ENCODE data around the gene RBM15B.
"Not testable (repeated sequence)": the region's sequence is repeated elsewhere in the genome, so short reads cannot be mapped to it uniquely, and the experiment has no call there.

Gene RBM15B, protein sequence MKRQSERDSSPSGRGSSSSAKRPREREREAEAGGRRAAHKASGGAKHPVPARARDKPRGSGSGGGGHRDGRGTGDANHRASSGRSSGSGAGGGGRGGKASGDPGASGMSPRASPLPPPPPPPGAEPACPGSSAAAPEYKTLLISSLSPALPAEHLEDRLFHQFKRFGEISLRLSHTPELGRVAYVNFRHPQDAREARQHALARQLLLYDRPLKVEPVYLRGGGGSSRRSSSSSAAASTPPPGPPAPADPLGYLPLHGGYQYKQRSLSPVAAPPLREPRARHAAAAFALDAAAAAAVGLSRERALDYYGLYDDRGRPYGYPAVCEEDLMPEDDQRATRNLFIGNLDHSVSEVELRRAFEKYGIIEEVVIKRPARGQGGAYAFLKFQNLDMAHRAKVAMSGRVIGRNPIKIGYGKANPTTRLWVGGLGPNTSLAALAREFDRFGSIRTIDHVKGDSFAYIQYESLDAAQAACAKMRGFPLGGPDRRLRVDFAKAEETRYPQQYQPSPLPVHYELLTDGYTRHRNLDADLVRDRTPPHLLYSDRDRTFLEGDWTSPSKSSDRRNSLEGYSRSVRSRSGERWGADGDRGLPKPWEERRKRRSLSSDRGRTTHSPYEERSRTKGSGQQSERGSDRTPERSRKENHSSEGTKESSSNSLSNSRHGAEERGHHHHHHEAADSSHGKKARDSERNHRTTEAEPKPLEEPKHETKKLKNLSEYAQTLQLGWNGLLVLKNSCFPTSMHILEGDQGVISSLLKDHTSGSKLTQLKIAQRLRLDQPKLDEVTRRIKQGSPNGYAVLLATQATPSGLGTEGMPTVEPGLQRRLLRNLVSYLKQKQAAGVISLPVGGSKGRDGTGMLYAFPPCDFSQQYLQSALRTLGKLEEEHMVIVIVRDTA

DNA sequence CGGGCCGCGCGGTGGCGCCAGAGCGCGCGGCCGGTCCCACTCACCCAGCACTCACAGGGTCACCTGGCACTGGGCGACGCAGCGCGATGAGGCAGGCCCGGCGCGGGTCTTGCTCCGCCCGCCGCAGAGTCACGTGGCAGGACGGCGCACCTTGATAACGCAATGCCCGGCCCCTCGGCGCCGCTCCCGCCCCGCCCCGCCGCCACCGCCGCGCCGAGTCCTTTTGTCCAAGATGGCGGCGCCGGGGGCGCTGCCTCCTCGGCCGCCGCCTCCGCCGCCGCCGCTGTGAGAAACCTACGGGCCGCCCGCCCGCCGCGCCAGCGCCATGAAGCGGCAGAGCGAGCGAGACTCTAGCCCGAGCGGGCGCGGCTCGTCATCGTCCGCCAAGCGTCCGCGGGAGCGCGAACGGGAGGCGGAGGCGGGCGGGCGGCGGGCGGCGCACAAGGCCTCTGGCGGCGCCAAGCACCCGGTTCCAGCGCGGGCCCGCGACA is at the start of gene RBM15B:
Gene RBM15B (plus strand): TSS at position 211 of the 491 bp plus-strand sequence. CDS start 115 bp downstream, at position 326.
- peak; percentile 97 for DNase-seq (ENCODE audit: low spot score)

DNA sequence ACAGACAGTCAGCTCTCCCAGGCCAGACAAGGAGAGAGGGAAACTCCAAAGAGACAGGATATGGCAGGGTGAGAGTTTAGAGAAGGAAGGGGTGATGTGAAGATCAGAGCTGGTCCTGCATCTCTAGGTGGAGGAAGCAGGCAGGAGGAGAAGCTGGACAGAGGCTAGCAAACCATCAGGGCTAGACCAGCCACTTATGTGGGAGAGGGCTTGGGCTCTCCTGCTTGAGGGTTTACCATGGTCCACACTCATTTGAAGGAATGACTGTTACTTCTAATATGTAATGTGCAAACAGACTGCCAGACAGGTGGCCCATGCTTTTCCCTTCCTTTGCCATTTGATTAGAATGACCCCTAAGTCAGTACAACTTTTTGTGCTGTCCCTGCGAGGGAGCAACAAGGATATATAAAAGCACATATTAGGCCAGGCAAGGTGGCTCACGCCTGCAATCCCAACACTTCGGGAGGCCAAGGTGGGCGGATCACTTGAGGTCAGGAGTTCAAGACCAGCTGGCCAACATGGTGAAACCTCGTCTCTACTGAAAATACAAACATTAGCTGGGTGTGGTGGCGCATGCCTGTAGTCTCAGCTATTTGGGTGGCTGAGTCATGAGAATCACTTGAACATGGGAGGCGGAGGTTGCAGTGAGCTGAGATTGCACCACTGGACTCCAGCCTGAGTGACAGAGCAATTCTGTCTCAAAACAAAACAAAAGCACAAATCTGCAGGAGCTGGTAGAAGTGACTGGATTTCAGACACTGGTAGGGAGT is 47.0 kb upstream of the RBM15B start:
- DNase-seq (ENCODE audit: low spot score) = no peak

- peak; percentile 53 for DNase-seq (ENCODE audit: low spot score)
Measured at GRCh38 chr3:51350751-51351150, 40.3 kb upstream of the RBM15B start.

DNA sequence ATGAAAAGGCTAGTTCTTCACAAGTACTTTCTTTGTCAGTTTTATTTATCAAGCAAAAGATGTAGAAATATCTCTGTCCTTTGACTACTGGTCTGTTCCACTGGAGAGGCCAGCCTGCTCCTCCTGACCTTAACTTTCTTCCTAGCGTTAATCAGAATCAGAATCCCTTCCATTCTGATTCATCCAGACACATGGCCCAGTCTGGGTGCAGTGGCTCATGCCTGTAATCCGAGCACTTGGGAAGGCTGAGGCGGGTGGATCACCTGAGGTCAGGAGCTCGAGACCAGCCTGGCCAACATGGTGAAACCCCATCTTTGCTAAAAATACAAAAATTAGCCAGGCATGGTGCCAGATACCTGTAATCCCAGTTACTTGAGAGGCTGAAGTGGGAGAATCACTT is 38.0 kb upstream of the RBM15B start:
- DNase-seq (ENCODE audit: low spot score) = no peak

- no peak for DNase-seq (ENCODE audit: low spot score)
Measured at GRCh38 chr3:51353691-51354090, 37.4 kb upstream of the RBM15B start.

GRCh38 chr3:51354172-51354571 is 36.9 kb upstream of the RBM15B start:
- DNase-seq (ENCODE audit: low spot score) = no peak

GRCh38 chr3:51354731-51355615 is 36.1 kb upstream of the RBM15B start:
- DNase-seq (ENCODE audit: low spot score) = peak; percentile 53

- no peak for DNase-seq (ENCODE audit: low spot score)
Measured at GRCh38 chr3:51355891-51356578, 35.0 kb upstream of the RBM15B start.

- DNase-seq (ENCODE audit: low spot score) = no peak
Measured at GRCh38 chr3:51357856-51358255, 33.2 kb upstream of the RBM15B start.

DNA sequence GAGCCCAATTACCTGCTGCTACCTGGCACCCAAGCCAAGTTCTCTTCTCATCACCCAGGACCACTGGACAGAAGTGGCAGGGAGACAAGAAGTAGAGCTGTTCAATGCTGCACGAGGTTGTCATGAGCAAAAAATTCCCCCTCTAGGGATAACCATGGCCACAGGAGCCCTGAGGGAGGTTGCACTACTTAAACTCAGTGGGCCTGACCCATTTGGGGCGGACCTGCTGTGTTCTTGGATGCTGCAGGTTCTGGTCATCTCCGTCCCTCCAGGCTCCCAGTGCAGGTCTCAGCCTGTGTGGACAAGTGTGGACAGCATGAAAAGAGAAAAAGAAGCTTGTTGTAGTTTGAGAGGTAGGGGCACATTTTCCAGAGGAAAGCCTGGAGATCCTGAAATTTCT is 32.1 kb upstream of the RBM15B start:
- DNase-seq (ENCODE audit: low spot score) = no peak

DNA sequence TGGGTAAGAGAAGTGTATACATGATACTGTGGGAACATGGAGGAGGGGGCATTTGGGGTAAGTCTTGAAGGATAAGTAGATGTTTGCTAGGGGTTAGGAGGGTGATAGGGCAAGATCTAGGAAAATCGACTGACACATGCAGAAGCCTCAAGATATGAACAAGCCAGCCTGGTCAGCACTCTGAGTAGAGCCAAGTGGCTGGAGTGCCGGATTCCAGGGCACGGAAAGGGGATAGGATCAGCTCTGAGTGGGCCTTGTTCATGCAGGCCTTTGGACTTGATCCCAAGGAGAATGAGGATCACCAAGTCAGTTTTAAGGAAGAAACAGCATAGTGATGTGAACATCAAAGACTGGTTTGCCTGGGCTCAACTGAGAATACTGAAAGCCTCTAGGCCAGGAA is 30.3 kb upstream of the RBM15B start:
- DNase-seq (ENCODE audit: low spot score) = no peak

GRCh38 chr3:51361746-51362145 is 29.3 kb upstream of the RBM15B start:
- no peak for DNase-seq (ENCODE audit: low spot score)

DNA sequence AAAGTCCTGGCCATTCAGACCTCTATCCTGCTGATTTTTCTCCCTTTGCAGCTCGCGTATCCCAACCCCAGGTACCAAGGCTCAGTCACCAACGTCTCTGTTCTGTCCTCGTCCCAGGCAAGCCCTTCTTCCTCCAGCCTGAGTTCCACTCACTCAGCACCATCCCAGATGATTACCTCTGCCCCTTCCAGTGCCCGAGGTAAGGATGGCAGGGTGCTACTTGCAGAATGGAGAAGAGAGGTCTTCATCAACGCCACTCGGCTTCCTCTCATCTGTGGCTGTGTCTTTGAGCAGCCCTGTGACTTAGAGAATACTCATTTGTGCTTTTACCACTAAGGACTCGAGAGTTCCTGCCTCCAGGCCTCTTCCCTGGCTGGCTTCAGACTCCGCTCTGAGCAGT is 28.6 kb upstream of the RBM15B start:
- DNase-seq (ENCODE audit: low spot score) = no peak

DNA sequence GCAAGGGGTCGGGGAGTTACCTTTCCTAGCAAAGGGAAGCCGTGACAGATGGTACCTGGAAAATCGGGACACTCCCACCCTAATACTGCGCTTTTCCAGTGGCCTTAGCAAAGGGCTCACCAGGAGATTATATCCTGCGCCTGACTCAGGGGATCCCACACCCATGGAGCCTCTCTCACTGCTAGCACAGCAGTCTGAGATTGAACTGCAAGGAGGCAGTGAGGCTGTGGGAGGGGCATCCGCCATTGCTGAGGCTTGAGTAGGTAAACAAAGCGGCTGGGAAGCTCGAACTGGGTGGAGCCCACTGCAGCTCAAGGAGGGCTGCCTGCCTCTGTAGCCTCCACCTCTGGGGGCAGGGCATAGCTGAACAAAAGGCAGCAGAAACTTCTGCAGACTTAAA is 22.8 kb upstream of the RBM15B start:
- not testable (repeated sequence) for DNase-seq (ENCODE audit: low spot score)

- DNase-seq (ENCODE audit: low spot score) = peak; percentile 69
Measured at GRCh38 chr3:51371943-51372557, 19.0 kb upstream of the RBM15B start.

GRCh38 chr3:51373658-51374421 is 17.2 kb upstream of the RBM15B start:
- DNase-seq (ENCODE audit: low spot score) = no peak

DNA sequence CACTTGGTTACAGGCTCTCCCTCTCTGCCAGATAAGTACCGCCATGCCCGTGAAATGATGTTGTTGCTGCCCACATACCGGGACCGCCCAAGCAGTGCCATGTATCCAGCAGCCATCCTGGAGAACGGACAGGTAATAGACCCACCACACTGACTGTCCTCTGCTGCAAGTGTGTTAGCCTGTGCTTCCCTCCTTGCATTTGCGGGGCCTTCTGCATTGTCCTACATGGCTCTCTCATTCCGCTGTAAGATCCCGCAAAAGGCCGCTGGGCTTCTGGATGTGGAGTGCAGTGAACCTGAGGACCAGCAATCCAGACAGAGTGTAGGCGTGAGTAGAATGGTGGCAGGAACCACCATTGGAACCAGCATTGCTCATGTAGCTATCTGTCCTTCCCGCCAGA is 16.6 kb upstream of the RBM15B start:
- no peak for DNase-seq (ENCODE audit: low spot score)

GRCh38 chr3:51375136-51375535 is 15.9 kb upstream of the RBM15B start:
- DNase-seq (ENCODE audit: low spot score) = no peak

DNA sequence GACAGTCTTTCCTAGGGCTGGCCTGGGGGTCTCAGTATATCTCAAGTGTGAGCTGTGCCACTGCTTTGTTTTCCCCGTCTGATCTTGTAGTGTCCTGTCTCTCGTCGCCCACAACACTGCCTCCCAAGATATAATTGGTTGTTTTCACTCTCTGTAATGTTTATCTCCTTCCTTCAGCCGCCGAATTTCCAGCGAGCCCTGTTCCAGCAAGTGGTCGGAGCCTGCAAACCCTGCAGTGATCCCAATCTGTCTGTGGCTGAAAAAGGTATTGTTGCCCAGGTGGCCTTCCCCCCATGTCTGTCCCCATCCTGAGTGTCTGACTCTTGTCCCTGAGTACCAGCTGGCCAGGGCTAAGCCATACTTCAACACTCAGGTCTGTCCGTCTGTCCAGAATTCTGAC is 15.5 kb upstream of the RBM15B start:
- no peak for DNase-seq (ENCODE audit: low spot score)
